H9 (cell line): ENCODE measurements around the gene MIPOL1. TPM values are rescaled to one million over a fixed set of nuclear protein-coding genes. Genes with fewer than 3 reads are reported as not detected.

Source experiments
- DNase-seq: peaks from one replicate; pipeline ENCODE4 v3.0.0-alpha.2; 2017
- H2AFZ ChIP-seq: one replicate; pipeline ENCODE4 v1.6.1; 2013; ENCODE audit warnings: mild to moderate bottlenecking, low read length, control low read depth, moderate library complexity
- H2AK5ac ChIP-seq: 2 replicates; pipeline ENCODE4 v1.6.1; 2013; ENCODE audit warnings: low read length, control low read depth, mixed read lengths; ENCODE audit not compliant: insufficient read length
- H2BK120ac ChIP-seq: one replicate; pipeline ENCODE4 v1.6.1; 2013; ENCODE audit warnings: low read depth, mild to moderate bottlenecking, low read length, control low read depth, inconsistent platforms; ENCODE audit not compliant: poor library complexity, severe bottlenecking
- H2BK12ac ChIP-seq: 2 replicates; pipeline ENCODE4 v1.6.1; 2013; ENCODE audit warnings: low read length, control low read depth, mixed read lengths, low read depth; ENCODE audit not compliant: insufficient read length
- H2BK15ac ChIP-seq: 2 replicates; pipeline ENCODE4 v1.6.1; 2013; ENCODE audit warnings: low read depth, low read length, control low read depth
- H2BK20ac ChIP-seq: one replicate; pipeline ENCODE4 v1.6.1; 2013; ENCODE audit warnings: low read depth, mild to moderate bottlenecking, low read length, control low read depth, inconsistent platforms; ENCODE audit not compliant: poor library complexity, severe bottlenecking
- H2BK5ac ChIP-seq: 2 replicates; pipeline ENCODE4 v1.6.1; 2013; ENCODE audit warnings: low read length, control low read depth, mixed read lengths; ENCODE audit not compliant: insufficient read length
- H3K14ac ChIP-seq: 2 replicates; pipeline ENCODE4 v1.6.1; 2013; ENCODE audit warnings: low read length, control low read depth; ENCODE audit not compliant: insufficient read depth
- H3K18ac ChIP-seq: 2 replicates; pipeline ENCODE4 v1.6.1; 2013; ENCODE audit warnings: low read depth, mild to moderate bottlenecking, mixed read lengths, low read length, control low read depth; ENCODE audit not compliant: insufficient read length
- H3K23ac ChIP-seq: 2 replicates; pipeline ENCODE4 v1.6.1; 2013; ENCODE audit warnings: low read length, control low read depth, mixed read lengths, low read depth; ENCODE audit not compliant: insufficient read length
- H3K23me2 ChIP-seq: 2 replicates; pipeline ENCODE4 v1.6.1; 2013; ENCODE audit warnings: low read depth, mild to moderate bottlenecking, mixed read lengths, low read length, control low read depth; ENCODE audit not compliant: insufficient read length, poor library complexity, severe bottlenecking
- H3K27ac ChIP-seq: 2 replicates; pipeline ENCODE4 v1.5.1; 2013; ENCODE audit warnings: low read length, control low read depth, mixed read lengths, low read depth; ENCODE audit not compliant: insufficient read length
- H3K27me3 ChIP-seq: 2 replicates; pipeline ENCODE4 v1.6.1; 2013; ENCODE audit warnings: low read length, control low read depth, inconsistent platforms; ENCODE audit not compliant: insufficient read depth
- H3K4ac ChIP-seq: 2 replicates; pipeline ENCODE4 v1.6.1; 2013; ENCODE audit warnings: low read depth, mild to moderate bottlenecking, control low read depth, inconsistent platforms, low read length, moderate library complexity
- H3K4me1 ChIP-seq: 2 replicates; pipeline ENCODE4 v1.6.1; 2013; ENCODE audit warnings: low read length, control low read depth, inconsistent platforms; ENCODE audit not compliant: insufficient read depth
- H3K4me2 ChIP-seq: 2 replicates; pipeline ENCODE4 v1.6.1; 2013; ENCODE audit warnings: low read length, control low read depth, mixed read lengths; ENCODE audit not compliant: insufficient read length, insufficient read depth
- H3K56ac ChIP-seq: 2 replicates; pipeline ENCODE4 v1.6.1; 2013; ENCODE audit warnings: low read depth, mild to moderate bottlenecking, mixed read lengths, low read length, control low read depth; ENCODE audit not compliant: insufficient read length
- H3K79me1 ChIP-seq: 2 replicates; pipeline ENCODE4 v1.6.1; 2013; ENCODE audit warnings: low read depth, mild to moderate bottlenecking, moderate library complexity, low read length, control low read depth, inconsistent platforms; ENCODE audit not compliant: insufficient read depth, poor library complexity, severe bottlenecking
- H3K79me2 ChIP-seq: 2 replicates; pipeline ENCODE4 v1.6.1; 2013; ENCODE audit warnings: low read length, control low read depth, inconsistent platforms; ENCODE audit not compliant: insufficient read depth
- H3K9ac ChIP-seq: 2 replicates; pipeline ENCODE4 v1.6.1; 2013; ENCODE audit warnings: low read length, control low read depth, mixed read lengths; ENCODE audit not compliant: insufficient read length; ENCODE audit errors: extremely low read depth
- H3K9me3 ChIP-seq: one replicate; pipeline ENCODE4 v1.6.1; 2013; ENCODE audit warnings: low read depth, low read length, inconsistent platforms; ENCODE audit not compliant: control insufficient read depth
- H3T11ph ChIP-seq: one replicate; pipeline ENCODE4 v1.6.1; 2013; ENCODE audit warnings: mild to moderate bottlenecking, low read length, control low read depth, inconsistent platforms
- H4K20me1 ChIP-seq: one replicate; pipeline ENCODE4 v1.6.1; 2013; ENCODE audit not compliant: control insufficient read depth, insufficient read length, insufficient read depth
- H4K5ac ChIP-seq: 2 replicates; pipeline ENCODE4 v1.6.1; 2013; ENCODE audit warnings: low read depth, mild to moderate bottlenecking, mixed read lengths, low read length, control low read depth; ENCODE audit not compliant: insufficient read length
- H4K8ac ChIP-seq: replicated peaks from 2 replicates; pipeline ENCODE4 v1.6.1; 2013; ENCODE audit warnings: low read length, control low read depth, mixed read lengths, low read depth; ENCODE audit not compliant: insufficient read length
- H4K91ac ChIP-seq: 2 replicates; pipeline ENCODE4 v1.6.1; 2013; ENCODE audit warnings: low read depth, mild to moderate bottlenecking, moderate library complexity, mixed read lengths, low read length, control low read depth; ENCODE audit not compliant: insufficient read length
- H3K27ac Mint-ChIP-seq, 3 experiments: 2 replicates in 2 of 3; 3 replicates in 1 of 3; pipeline ENCODE4 v1.8.0; 2020 to 2021; ENCODE audit warnings: mixed read lengths in 3 of 3, mild to moderate bottlenecking in 1 of 3, moderate library complexity in 1 of 3
- H3K27me3 Mint-ChIP-seq: 2 replicates; pipeline ENCODE4 v1.8.0; 2021; ENCODE audit warnings: low read depth, mild to moderate bottlenecking, moderate library complexity, mixed read lengths
- H3K36me3 Mint-ChIP-seq, 3 experiments: 2 replicates in 2 of 3; 3 replicates in 1 of 3; pipeline ENCODE4 v1.8.0; 2020 to 2021; ENCODE audit warnings: low read depth in 3 of 3, mixed read lengths in 3 of 3; ENCODE audit not compliant: insufficient read depth in 1 of 3
- H3K4me1 Mint-ChIP-seq, 2 experiments: 2 replicates each; pipeline ENCODE4 v1.8.0; 2020; ENCODE audit warnings: mixed read lengths in 2 of 2
- H3K4me3 Mint-ChIP-seq, 2 experiments: 2 replicates in 1 of 2; 3 replicates in 1 of 2; pipeline ENCODE4 v1.8.0; 2020 to 2021; ENCODE audit warnings: mild to moderate bottlenecking in 2 of 2, mixed read lengths in 2 of 2, moderate library complexity in 1 of 2
- H3K9me3 Mint-ChIP-seq, 2 experiments: 2 replicates in 1 of 2; 3 replicates in 1 of 2; pipeline ENCODE4 v1.8.0; 2020; ENCODE audit warnings: mild to moderate bottlenecking in 2 of 2, mixed read lengths in 2 of 2, moderate library complexity in 1 of 2
- CTCF ChIP-seq: fragments of 200-600 bp; sonication (generic); conservative IDR thresholded peaks from 3 replicates; pipeline ENCODE4 v1.8.0; 2021; ENCODE audit warnings: antibody characterized with exemption, mild to moderate bottlenecking
- WGBS: extraction: QIAGEN DNeasy Blood & Tissue Kit; methylation state at CpG from one replicate; pipeline ENCODE4 v1.1.7; 2013; ENCODE audit warnings: missing lambda C conversion rate, low lambda C conversion rate, mixed read lengths; ENCODE audit not compliant: insufficient read length; ENCODE audit errors: extremely low coverage; 5-methylcytosine and 5-hydroxymethylcytosine counted together
- total RNA-seq: library from RNA; stranded (reverse); gene quantifications from 2 replicates; pipeline ENCODE4 v1.2.1, GENCODE V29; 2021

The MIPOL1 gene
- total RNA-seq, 1 experiment from 2014 or later = 15.6 TPM

GRCh38 chr14:37196604-37197420, 925 bp upstream of the MIPOL1 start:
- Mint-ChIP-seq H3K4me3 (peak overlapping the region; percentile 89 to 92), H3K27me3 (peaks cover 10% of the 10 kb centered on the region), H3K4me1 (peaks cover 15 to 28% of the 10 kb centered on the region in 2 experiments), H3K9me3 (no peaks in the 10 kb centered on the region), H3K27ac (peak overlapping the region in 2 of 3 experiments; percentile 86 to 97; a peak in 2 of 7 replicates), H3K36me3 (no peaks in the 10 kb centered on the region; a peak in 1 of 7 replicates)
- Histone ChIP-seq H4K5ac (no peak overlapping the region), H2BK15ac (no peak overlapping the region), H3T11ph (no peak overlapping the region), H3K79me2 (peaks cover 2% of the 10 kb centered on the region; the same call in 1 of the 2 replicates), H3K27ac (no peak overlapping the region), H4K20me1 (no peaks in the 10 kb centered on the region), H2AK5ac (no peak overlapping the region), H3K4me2 (peak overlapping the region; percentile 90), H2BK12ac (no peak overlapping the region), H4K91ac (no peak overlapping the region), H3K56ac (no peak overlapping the region), H3K18ac (no peak overlapping the region), H3K4ac (no peak overlapping the region), H2BK120ac (no peak overlapping the region), H2BK20ac (no peak overlapping the region), H4K8ac (no peak overlapping the region), H3K4me1 (no peaks in the 10 kb centered on the region; the same call in 1 of the 2 replicates), H2AFZ (no peak overlapping the region), H3K27me3 (no peaks in the 10 kb centered on the region), H3K23me2 (peaks cover 11% of the 10 kb centered on the region), H3K9me3 (no peaks in the 10 kb centered on the region), H3K9ac (no peak overlapping the region), H3K79me1 (no peaks in the 10 kb centered on the region), H3K23ac (no peak overlapping the region), H2BK5ac (no peak overlapping the region), H3K14ac (no peak overlapping the region; the same call in 1 of the 2 replicates)
- WGBS = no CpG with 5 or more reads among the region's 17 CpGs
- TF ChIP-seq CTCF = no peak
- no peak for DNase-seq
